HG03060 (cell line): ENCODE results near the gene TSPAN5.

Experiments used
- ATAC-seq: cut with Tn5 transposase; IDR thresholded peaks from one replicate; pipeline ENCODE4 v1.9.1; 2021; ENCODE audit warnings: low read depth, moderate number of reproducible peaks; ENCODE audit not compliant: unreplicated experiment

TSPAN5 gene

GRCh38 chr4:98603683-98604521, 54.5 kb downstream of the TSPAN5 start:
- ATAC-seq = no peak

GRCh38 chr4:98602270-98602669, 56.1 kb downstream of the TSPAN5 start:
- no peak for ATAC-seq

- no peak for ATAC-seq
These were observed 56.7 kb downstream of the TSPAN5 start for GRCh38 chr4:98601708-98602107.

- ATAC-seq = no peak
These were observed 58.7 kb downstream of the TSPAN5 start for GRCh38 chr4:98599617-98600205.

GRCh38 chr4:98586962-98587354, 71.5 kb downstream of the TSPAN5 start:
- ATAC-seq = no peak

- no peak for ATAC-seq
These were observed 72.0 kb downstream of the TSPAN5 start for GRCh38 chr4:98586291-98586961.

- no peak for ATAC-seq
These were observed 72.8 kb downstream of the TSPAN5 start for GRCh38 chr4:98585596-98585995.

GRCh38 chr4:98584265-98584664, 74.1 kb downstream of the TSPAN5 start:
- ATAC-seq = no peak

GRCh38 chr4:98583265-98583664, 75.1 kb downstream of the TSPAN5 start:
- no peak for ATAC-seq

- no peak for ATAC-seq
These were observed 77.3 kb downstream of the TSPAN5 start for GRCh38 chr4:98581126-98581525.

GRCh38 chr4:98577956-98578355, 80.5 kb downstream of the TSPAN5 start:
- no peak for ATAC-seq

- no peak for ATAC-seq
These were observed 83.6 kb downstream of the TSPAN5 start for GRCh38 chr4:98574816-98575215.

- ATAC-seq = no peak
These were observed 84.6 kb downstream of the TSPAN5 start for GRCh38 chr4:98573791-98574190.

GRCh38 chr4:98572697-98573096, 85.7 kb downstream of the TSPAN5 start:
- no peak for ATAC-seq

- no peak for ATAC-seq
These were observed 87.1 kb downstream of the TSPAN5 start for GRCh38 chr4:98571161-98571786.

GRCh38 chr4:98570151-98570797, 88.1 kb downstream of the TSPAN5 start:
- ATAC-seq = no peak

- no peak for ATAC-seq
These were observed 89.3 kb downstream of the TSPAN5 start for GRCh38 chr4:98568941-98569663.

GRCh38 chr4:98567611-98568010, 90.8 kb downstream of the TSPAN5 start:
- no peak for ATAC-seq

- no peak for ATAC-seq
These were observed 91.9 kb downstream of the TSPAN5 start for GRCh38 chr4:98566361-98567008.
